C4-2B (cell line): ENCODE measurements around the gene NSUN6.

Source experiments
- CTCF ChIP-seq: fragments of 450-650 bp; conservative IDR thresholded peaks from 2 replicates; pipeline ENCODE4 v1.5.1; 2017; ENCODE audit warnings: mild to moderate bottlenecking
- ZFX ChIP-seq: fragments of 450-650 bp; IDR thresholded peaks from 2 replicates; pipeline ENCODE4 v1.6.1; 2017

- TF ChIP-seq CTCF (no peak), ZFX (no peak)
Measured at GRCh38 chr10:18656724-18657123, 5.3 kb upstream of the NSUN6 start.
